GM19328 (cell line): ENCODE results near the gene XAF1.
"Not testable (repeated sequence)": the region's sequence is repeated elsewhere in the genome, so short reads cannot be mapped to it uniquely, and the experiment has no call there.

Experiments
- ATAC-seq: cut with Tn5 transposase; IDR thresholded peaks from one replicate; pipeline ENCODE4 v1.9.1; 2021; ENCODE audit warnings: mild to moderate bottlenecking, moderate library complexity; ENCODE audit not compliant: unreplicated experiment

The XAF1 gene

DNA sequence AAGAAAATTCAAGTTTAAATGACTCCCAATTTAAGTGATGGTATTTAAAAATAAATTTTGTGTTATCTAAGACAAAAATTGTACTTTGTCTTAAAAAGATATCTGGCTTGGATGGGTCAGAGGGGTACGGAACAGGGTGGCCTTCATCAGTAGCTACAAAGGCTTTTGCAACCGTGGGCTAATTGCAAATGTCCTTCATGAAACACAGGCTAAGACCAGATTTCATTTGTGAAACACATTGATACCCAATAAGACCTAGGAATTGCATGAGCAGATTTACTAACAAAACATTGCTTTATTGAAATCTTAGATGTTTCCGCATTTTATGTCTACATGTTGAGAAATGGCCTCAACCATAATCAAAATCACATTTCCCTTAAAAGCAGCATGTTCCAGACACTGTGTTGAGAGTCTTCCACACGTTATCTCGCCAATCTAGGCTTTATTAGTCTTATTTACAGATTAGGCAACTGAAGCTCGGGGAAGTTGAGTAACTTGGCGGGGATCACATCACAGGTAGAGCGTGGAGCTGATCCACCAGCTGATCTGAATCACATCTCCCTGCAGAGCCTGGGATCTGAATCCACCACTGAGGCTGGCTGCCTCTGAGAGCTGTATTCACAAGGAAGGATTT is 42.0 kb downstream of the XAF1 start:
- no peak for ATAC-seq

DNA sequence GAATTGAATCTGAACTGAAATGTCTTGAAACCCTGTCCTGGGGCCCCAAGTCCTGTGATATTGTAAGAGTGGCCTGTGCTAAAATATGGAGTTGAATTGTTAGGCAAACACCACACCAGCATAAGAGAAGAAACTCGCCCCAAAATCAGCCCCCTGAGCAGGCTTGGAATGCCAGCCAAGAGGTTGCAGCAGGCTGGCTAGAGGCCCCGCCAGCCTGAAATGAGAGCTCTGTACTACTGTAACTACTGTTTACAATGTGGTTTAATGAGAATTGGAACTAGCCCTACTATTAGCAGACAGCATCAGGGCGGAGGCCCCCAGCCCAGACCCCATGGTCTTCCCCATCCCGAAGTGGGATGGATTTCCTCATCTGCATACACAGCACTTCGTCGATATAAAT is 43.9 kb downstream of the XAF1 start:
- no peak for ATAC-seq

DNA sequence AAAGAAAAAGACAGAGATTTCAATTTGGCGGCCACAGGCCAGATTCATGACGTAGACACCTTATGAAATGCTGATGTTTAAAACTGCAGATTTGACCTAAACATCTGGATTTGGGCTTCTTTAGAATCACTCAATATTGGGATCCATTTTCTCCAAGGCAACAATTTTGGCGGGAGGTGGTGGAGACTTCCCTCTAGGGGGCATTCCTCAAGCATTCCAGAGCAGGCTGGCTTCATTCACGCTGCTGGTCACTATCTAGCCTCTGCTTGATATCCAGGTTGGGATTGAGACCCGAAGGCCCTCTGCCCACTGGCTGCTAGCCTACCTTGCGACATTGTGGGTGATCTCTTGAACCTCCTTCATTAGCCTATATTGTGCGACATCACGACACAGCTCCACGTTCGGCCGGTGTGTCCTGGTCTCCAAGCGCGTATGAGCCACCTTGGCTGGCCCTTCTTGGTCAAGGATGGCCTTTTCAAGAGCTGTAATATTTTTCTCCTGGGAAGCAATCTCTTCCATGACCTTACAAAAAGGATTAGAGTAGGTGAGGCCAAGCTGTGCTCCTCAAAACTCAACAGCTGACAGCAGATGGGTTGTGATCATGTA is 44.7 kb downstream of the XAF1 start:
- ATAC-seq = no peak

DNA sequence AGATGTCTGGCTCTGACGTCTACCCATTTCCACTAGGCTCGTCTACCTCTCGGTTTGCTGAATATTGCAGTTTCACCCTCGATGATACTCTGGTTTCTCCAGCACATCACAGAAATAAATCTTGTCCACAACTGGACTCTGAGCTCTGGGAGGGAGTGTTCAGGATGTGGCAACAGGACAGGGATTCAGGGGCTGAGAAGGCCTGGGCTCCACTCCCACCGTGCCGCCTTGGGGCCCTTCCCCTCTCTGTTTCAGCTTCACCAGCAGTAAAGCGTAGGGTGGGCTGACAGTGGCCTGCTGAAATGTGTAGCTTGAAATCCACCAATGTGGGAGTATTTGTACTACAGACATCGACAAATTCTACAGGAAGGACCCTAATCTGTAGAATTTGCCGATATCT is 55.7 kb downstream of the XAF1 start:
- ATAC-seq = no peak

DNA sequence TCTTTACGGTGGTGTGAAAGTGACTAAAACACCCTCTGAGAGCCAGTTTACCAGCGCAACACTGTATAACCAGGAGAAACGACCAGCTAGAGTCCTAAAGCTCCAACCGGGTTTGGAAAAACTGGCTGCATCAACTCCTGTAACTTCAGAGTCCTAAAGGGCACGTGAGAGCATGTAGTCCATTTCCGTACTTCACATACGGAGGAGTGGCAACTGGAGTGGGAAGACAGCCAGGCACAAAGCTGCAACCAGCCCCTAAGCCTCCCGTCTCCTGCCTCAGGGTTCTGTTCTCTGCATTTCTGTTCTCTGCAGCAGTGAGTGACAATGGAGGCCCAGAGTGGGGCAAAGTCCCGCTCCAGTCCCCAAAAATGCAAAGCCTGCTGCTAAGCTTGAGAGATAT is 56.4 kb downstream of the XAF1 start:
- ATAC-seq = no peak

DNA sequence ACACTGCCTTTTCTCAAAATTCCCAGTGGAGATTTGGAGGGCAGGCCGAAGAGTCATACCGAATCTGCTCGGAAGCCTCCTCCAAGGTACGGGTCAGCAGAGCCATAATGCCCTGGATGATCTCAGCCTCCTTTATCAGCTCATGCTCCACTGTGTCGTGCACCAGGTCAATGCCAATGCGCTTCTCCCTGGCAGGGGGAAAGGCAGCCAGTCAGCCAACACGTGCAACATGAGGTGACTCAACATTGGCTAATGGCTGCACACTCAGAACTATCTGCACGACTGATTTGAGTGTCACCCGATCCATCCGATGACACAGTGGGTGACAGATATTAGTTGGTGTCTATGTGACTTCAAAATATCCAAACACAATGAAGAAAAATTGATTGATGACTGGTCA is 59.9 kb downstream of the XAF1 start:
- no peak for ATAC-seq

DNA sequence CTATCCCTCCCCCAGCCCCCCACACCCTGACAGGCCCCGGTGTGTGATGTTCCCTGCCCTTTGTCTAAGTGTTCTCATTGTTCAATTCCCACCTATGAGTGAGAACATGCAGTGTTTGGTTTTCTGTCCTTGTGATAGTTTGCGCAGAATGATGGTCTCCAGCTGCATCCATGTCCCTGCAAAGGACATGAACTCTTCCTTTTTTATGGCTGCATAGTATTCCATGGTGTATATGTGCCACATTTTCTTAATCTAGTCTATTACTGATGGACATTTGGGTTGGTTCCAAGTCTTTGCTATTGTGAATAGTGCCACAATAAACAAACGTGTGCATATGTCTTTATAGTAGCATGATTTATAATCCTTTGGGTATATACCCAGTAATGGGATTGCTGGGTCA is 60.5 kb downstream of the XAF1 start:
- ATAC-seq = not testable (repeated sequence)

DNA sequence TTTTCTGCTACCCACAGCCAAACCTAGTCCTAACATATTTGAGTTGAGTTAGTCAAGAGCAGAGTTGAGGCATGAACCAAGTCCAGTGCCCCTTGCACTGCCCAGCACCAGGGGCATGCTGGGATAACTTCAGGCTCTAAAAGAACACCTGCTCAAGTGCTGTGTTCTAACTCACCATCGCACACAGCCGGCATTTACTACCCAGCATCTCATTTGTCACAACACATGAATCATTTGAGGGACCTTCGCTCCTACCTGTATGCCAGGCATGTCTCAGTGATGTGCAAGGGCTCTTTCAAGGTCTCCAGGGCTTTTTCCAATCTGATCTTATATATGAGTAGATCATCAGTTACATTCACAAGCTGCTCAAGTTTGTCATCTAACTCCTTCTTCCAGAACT is 63.1 kb downstream of the XAF1 start:
- no peak for ATAC-seq

DNA sequence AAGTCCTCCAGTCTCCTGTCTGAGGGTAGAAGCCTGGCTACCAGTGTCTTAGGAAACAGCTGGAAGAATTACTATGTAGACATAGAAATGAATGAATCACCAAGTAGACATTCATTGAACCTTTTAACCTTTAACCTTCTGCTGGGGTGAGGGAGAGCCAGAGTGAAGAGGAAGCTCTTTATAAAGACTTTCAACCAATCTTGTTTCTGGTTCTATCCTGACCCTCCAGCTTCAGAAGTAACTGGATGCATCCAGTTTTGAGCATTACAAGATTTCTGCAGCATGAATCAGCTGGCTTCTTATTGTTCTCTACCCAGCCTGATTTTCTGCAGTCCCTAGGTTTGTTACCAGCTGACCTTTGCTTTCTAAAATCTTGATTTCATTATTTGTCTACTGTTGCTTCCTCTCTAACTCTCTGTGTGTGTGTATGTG is 67.2 kb downstream of the XAF1 start:
- ATAC-seq = no peak
